GM18502 (cell line): Measurements from ENCODE around the gene PPP1R16B.
"Not testable (repeated sequence)": the region's sequence is repeated elsewhere in the genome, so short reads cannot be mapped to it uniquely, and the experiment has no call there.

Experiments
- ATAC-seq: cut with Tn5 transposase; IDR thresholded peaks from one replicate; pipeline ENCODE4 v1.9.1; 2021; ENCODE audit warnings: mild to moderate bottlenecking; ENCODE audit not compliant: unreplicated experiment, poor library complexity

PPP1R16B gene

DNA sequence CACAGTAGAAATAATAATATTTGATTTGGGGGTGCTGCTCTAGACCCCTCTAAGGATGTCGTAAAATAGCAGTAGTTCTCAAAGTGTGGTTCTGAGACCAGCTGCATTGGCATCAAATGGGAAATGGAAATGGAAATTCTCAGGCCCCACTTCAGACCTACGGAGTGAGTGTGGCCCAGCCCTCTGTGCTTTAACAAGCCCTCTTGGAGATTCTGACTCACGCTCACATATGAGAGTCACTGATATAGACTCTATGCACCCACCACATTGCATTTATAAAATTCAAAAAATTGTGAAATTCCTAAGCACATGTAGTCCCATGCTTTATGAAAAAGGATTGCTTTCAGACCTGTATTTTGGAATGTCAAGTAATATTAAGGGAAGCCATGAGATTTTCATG is 14.2 kb upstream of the PPP1R16B start:
- ATAC-seq: no peak

DNA sequence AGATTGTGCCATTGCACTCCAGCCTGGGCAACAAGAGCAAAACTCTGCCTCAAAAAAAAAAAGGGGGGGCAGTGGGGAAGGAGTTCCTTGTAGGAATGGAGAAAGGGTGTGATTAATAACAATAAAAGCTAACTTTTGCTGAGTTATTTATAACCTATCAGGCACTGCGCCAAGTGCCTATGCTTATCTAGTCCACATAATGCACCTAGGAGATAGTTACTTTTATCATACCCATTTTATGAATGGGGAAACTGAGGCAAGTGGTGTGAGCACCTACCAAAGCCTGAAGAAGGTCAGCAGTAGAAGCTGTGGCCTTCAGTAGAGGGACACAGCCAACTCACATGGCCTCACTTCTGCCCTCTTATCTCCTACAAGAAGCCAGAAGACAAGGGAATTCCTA is 13.6 kb upstream of the PPP1R16B start:
- ATAC-seq: no peak

GRCh38 chr20:38794057-38794456 is 11.4 kb upstream of the PPP1R16B start:
- not testable (repeated sequence) for ATAC-seq

DNA sequence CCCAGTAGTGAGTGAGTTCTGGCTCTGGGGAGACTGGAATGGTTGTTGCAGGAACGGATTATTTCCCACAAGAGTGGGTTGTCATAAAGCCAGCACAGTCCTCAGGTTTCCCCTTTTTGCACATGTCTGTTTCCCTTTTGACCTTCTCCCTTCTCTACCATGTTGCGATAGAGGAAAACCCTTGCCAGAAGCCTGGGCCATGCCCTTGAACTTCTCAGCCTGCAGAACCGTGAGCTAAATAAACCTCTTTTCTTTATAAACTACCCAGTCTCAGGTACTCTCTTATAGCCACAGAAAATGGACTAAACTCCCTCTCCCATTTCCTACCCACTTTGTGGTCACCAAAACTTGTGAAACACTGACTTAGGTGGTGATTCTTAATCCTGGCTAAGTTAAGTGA is 7.2 kb upstream of the PPP1R16B start:
- no peak for ATAC-seq

- no peak for ATAC-seq
Measured at GRCh38 chr20:38799203-38799602, 6.3 kb upstream of the PPP1R16B start.

DNA sequence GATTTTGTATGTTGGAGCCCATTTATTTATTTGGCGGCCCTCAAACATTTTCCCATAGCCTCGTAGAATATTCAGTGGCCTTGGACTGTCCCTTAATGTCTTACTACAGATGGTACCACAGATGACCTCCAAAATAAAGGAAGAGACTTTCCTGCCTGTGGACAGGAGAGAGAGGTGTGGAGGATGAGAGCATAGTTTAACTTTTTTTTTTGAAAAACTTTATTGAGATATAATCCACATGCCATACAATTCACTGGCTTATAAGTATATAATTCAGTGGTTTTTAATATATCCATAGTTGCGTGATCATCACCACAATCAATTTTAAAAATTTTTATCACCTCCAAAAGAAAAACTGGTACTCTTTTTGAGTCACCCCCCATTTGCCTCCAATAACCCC is 4.6 kb upstream of the PPP1R16B start:
- ATAC-seq: no peak

GRCh38 chr20:38804221-38804620 is 1.3 kb upstream of the PPP1R16B start:
- no peak for ATAC-seq

- ATAC-seq: peak; percentile 49
Measured at GRCh38 chr20:38804682-38805501, 605 bp upstream of the PPP1R16B start.

GRCh38 chr20:38805958-38806854 is 709 bp downstream of the PPP1R16B start:
- ATAC-seq: peak; percentile 26

- ATAC-seq: no peak
Measured at GRCh38 chr20:38806855-38807655, 1.6 kb downstream of the PPP1R16B start.

DNA sequence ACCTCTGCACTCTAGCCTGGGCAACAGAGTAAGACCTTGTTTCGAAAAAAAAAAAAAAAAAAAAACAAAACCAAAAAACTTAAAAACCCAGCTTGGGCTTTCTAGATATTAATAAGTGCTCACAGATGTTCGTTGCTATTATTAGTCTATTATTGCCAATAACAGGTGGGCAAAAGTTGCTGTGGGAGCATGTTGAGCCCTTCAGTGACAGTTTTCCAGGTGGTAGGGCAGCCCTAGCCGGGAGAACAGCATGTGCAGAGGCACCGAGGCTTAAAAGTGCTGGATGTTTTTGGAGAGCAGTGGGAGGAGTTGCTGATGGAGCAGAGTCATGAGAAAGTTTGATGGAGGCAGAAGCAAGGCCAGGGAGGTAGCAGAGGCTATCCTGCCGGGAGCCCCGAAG is 4.4 kb downstream of the PPP1R16B start:
- ATAC-seq: no peak

DNA sequence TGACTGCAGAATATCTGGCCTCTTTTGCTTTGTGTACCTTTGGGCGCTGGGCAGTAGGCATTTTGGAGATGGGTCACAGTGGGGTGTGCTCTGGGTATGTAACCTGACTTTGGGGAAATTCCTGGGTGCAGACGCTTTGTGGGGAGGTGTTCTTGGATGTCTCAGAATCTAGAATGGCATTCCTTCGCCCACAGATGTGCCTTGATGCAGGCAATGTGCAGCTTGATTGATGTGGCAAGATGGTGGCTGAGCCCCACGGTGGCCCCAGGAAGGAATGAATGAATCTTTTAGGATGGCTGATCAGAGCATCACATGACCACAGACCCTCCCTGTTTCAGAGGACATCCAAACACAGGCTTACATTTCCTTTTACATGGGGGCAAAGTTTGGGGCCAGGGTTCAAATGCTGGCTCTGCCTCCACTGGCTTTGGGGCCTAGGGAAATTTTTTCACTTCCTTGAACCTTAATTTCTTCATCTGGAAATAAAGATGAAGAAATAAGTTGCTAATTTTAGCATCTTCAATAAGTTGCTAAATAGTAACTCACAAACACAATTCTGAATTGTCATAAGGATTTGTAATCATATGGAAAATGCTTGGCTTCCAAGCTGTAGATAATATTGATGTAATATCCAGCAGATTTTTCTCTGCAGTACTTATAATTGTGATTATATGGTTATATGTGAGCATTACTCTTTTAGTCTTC is 5.6 kb downstream of the PPP1R16B start:
- ATAC-seq: no peak

DNA sequence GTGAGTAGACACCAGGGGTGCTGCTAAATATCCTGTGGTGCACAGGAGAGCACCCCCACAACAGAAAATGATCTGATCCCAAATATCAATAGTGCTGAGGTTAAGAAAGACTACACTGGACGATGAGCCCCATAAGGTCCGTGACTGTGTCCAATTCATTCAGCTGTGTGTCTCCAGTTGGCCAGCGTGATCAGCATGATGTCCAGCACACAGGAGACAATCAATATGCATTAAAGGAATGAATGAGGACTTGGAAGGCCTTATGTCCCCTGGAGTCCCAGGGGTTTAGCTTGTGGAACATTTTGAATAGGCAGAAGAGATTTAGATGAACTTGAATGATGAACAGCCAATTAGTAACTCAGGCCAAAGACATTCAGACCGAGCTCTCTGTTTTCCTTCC is 6.3 kb downstream of the PPP1R16B start:
- no peak for ATAC-seq

DNA sequence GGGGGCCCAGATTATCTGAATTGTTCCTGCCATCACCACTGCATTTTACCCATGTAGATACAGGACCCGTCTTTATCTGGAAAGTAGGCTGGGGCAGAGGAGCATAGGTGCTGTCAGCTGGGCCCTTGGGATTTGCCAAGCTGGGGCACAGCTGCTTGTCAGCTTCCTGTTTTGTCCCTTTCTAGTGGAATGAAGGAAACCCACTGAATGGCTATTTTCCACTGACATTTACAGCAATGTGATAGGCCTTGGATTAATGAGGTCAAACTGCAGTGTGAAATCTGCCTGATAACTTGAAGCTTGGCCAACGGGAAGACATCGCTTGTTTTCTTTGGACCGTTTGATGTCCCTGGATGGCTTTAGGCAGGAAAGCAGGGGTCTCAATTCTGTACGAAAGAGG is 6.7 kb downstream of the PPP1R16B start:
- ATAC-seq: no peak

- no peak for ATAC-seq
Measured at GRCh38 chr20:38812709-38813573, 7.4 kb downstream of the PPP1R16B start.

- not testable (repeated sequence) for ATAC-seq
Measured at GRCh38 chr20:38813574-38813962, 8.1 kb downstream of the PPP1R16B start.

DNA sequence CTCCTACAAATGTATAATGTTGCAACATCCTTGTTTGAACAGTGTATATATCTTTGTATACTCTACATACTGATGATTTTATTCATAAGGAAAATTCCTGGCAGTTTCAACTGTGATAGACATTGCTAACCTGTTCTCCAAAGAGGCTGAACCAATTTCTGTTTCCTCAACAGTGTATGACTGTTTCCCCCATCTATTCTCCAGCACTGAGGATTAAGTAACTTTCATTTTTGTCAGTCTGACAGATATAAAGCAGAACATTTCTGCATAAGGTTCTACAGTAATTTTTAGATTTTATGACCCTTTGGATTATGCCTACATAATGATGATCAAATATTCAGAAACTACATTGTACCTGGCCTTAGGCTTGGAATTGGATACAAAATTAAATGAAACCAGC is 9.9 kb downstream of the PPP1R16B start:
- ATAC-seq: no peak

DNA sequence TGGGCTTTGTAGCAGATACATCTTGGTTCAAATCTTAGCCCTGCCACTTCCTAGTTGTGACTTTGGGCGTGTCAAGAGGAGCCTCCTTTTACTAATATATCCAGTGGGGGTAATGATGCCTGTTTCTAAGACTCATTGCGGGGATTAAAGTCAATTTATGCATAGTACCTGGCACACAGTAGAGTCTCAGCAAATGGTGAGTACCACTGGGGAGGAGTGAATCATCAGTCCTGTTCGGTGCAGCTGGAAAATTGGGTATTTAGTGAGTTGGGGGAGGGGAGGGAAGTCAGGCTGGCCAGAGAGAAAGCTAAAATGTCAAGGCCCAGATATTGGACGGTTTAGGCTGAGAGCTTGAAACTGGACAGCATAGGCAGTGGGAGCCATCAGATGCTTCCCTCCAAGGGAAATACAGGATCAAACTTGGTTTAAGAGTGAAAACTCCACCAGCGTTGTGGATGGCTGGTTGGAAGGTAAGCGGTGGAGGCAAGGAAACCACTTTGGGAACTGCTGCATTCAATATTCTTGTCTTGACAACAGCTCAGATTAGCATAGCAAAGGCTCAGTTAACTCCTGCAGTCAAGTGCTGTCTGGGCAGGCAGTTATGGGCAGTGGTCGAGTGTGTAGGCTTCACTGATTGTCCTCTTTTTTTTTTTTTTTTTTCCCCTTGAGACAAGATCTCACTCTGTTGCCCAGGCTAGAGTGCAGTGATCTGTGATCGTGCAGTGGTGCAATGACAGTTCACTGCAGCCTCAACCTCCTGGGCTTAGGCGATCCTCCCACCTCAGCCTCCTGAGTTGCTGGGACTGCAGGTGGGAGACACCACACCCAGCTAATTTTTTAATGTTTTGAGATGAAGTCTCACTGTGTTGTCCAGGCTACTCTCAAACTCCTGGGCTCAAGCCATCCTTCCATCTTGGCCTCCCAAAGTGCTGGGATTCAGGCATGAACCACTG is 12.9 kb downstream of the PPP1R16B start:
- ATAC-seq: no peak
